Dendritic cell treated with granulocyte-macrophage colony-stimulating factor and Interleukin-4, amounts not matched to agents 40 ng/mL and 50 ng/mL, for 4 days (primary cell): Measurements from ENCODE around the gene MAGEB6B.
"Not testable (repeated sequence)": the region's sequence is repeated elsewhere in the genome, so short reads cannot be mapped to it uniquely, and the experiment has no call there.

ENCODE experiments used
- H3K27ac Mint-ChIP-seq: one replicate; pipeline ENCODE4 v1.8.0; 2022; ENCODE audit warnings: mild to moderate bottlenecking, mixed read lengths
- H3K27me3 Mint-ChIP-seq: one replicate; pipeline ENCODE4 v1.8.0; 2022; ENCODE audit warnings: mild to moderate bottlenecking, mixed read lengths
- H3K36me3 Mint-ChIP-seq: one replicate; pipeline ENCODE4 v1.8.0; 2022; ENCODE audit warnings: low read depth, mixed read lengths
- H3K4me1 Mint-ChIP-seq: one replicate; pipeline ENCODE4 v1.8.0; 2022; ENCODE audit warnings: low read depth, mixed read lengths
- H3K4me3 Mint-ChIP-seq: one replicate; pipeline ENCODE4 v1.8.0; 2022; ENCODE audit warnings: mild to moderate bottlenecking, moderate library complexity, mixed read lengths
- H3K9me3 Mint-ChIP-seq: one replicate; pipeline ENCODE4 v1.8.0; 2022; ENCODE audit warnings: mixed read lengths
- intact Hi-C: fragments of 100-400 bp; cut with micrococcal nuclease; formaldehyde crosslinking; loops from one replicate; pipeline ENCODE4 v1.15.0; 2022

Gene MAGEB6B, protein sequence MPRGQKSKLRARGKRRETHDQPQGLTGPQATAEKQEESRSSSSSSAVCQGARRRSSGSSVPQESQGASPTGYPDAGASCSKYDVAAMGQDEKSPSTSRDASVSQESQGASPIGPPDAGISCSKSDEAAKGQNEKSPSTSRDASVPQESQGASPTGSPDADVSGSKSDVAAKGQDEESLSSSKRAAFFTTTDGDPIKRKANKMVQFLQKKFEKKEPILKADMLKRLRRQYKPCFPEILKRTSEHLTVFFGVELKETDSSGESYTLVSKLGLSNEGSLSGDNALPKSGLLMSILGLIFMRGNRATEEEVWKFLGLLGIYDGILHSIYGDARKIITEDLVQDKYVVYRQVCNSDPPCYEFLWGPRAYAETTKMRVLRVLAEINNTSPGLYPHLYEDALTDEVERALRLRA

DNA sequence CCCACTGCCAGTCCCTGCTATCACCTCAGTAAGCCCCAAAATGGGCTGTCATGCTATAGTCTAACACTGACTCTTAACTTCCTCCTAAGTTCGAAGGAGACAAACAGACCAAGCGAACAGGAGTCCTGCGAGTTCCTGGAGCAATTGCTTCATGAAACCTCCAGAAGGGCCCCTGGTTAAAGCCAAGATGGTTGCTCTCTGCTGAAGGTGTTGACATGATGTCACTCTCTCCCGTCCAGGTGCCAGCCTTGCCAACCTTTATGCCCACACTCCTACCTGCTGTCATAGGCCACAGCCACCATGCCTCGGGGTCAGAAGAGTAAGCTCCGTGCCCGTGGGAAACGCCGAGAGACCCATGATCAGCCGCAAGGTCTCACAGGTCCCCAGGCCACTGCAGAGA is at the start of gene MAGEB6B:
Gene MAGEB6B, plus strand, starts transcription at position 301 of the 400 bp plus-strand sequence. Its CDS starts 0 bp downstream, at position 301.
- H3K9me3 Mint-ChIP-seq = peaks cover 26% of the 10 kb centered on the region
- no peak within 1 kb of the TSS for H3K27ac Mint-ChIP-seq
- intact Hi-C loops = no loop called here
- no peaks in the 10 kb centered on the region for H3K36me3 Mint-ChIP-seq
- no peak within 1 kb of the TSS for H3K4me3 Mint-ChIP-seq
- H3K4me1 Mint-ChIP-seq = no peaks in the 10 kb centered on the region
- no peaks in the 10 kb centered on the region for H3K27me3 Mint-ChIP-seq

GRCh38 chrX:26138274-26138673 is 22.1 kb upstream of the MAGEB6B start, which contains the start of gene MAGEB18:
TSS of gene MAGEB18 (plus strand) at chrX:26138343. CDS start at chrX:26138986, 643 bp downstream.
- intact Hi-C loops = no loop called here
- Mint-ChIP-seq H3K4me3 (no peak within 1 kb of the TSS), H3K9me3 (peaks cover 8% of the 10 kb centered on the region), H3K27me3 (no peaks in the 10 kb centered on the region), H3K36me3 (no peaks in the 10 kb centered on the region), H3K27ac (no peak within 1 kb of the TSS), H3K4me1 (no peaks in the 10 kb centered on the region)

GRCh38 chrX:26146024-26146423 is 14.4 kb upstream of the MAGEB6B start:
- no peak overlapping the region for H3K27ac Mint-ChIP-seq
- H3K4me3 Mint-ChIP-seq = no peak overlapping the region
- H3K9me3 Mint-ChIP-seq = peaks cover 8% of the 10 kb centered on the region
- intact Hi-C loops = no loop called here
- H3K4me1 Mint-ChIP-seq = no peaks in the 10 kb centered on the region
- no peaks in the 10 kb centered on the region for H3K27me3 Mint-ChIP-seq
- H3K36me3 Mint-ChIP-seq = no peaks in the 10 kb centered on the region

DNA sequence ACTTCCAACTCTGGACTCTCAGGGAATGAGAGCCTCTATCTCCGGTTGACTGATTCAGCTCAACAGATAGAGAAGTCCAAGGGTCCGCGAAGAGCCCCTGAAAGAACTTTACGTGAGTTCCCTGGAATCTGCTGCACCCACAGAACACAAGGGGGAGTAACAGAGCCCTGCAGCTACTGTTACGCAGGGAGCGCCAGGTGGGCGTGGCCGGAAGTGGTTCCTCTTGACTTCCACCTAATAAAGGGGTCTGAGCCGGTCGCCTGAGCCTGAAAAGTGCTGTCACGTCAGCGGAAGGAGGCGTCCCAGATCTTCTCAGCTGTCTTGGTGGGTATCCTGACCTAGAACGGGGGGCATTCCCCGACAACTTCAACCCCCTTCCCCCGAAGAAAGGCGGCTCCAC is 31.8 kb downstream of the MAGEB6B start, which contains the start of gene MAGEB6:
Gene MAGEB6, plus strand, starts transcription at position 237 of the 400 bp plus-strand sequence. CDS start 1,407 bp downstream, outside the sequence.
- Mint-ChIP-seq H3K9me3 (peaks cover 16% of the 10 kb centered on the region), H3K36me3 (no peaks in the 10 kb centered on the region), H3K4me1 (no peaks in the 10 kb centered on the region), H3K27ac (no peak within 1 kb of the TSS), H3K27me3 (no peaks in the 10 kb centered on the region), H3K4me3 (no peak within 1 kb of the TSS)
- intact Hi-C loops = no loop called here

GRCh38 chrX:26203561-26203960 is 43.2 kb downstream of the MAGEB6B start:
- H3K27ac Mint-ChIP-seq = no peak overlapping the region
- intact Hi-C loops = no loop called here
- H3K36me3 Mint-ChIP-seq = no peaks in the 10 kb centered on the region
- no peaks in the 10 kb centered on the region for H3K4me1 Mint-ChIP-seq
- no peak overlapping the region for H3K4me3 Mint-ChIP-seq
- no peaks in the 10 kb centered on the region for H3K27me3 Mint-ChIP-seq
- H3K9me3 Mint-ChIP-seq = peaks cover 9% of the 10 kb centered on the region

GRCh38 chrX:26204717-26205116 is 44.3 kb downstream of the MAGEB6B start:
- intact Hi-C loops, H3K27ac Mint-ChIP-seq, H3K4me1 Mint-ChIP-seq, H3K4me3 Mint-ChIP-seq, H3K27me3 Mint-ChIP-seq, H3K36me3 Mint-ChIP-seq, H3K9me3 Mint-ChIP-seq: not testable (repeated sequence)

DNA sequence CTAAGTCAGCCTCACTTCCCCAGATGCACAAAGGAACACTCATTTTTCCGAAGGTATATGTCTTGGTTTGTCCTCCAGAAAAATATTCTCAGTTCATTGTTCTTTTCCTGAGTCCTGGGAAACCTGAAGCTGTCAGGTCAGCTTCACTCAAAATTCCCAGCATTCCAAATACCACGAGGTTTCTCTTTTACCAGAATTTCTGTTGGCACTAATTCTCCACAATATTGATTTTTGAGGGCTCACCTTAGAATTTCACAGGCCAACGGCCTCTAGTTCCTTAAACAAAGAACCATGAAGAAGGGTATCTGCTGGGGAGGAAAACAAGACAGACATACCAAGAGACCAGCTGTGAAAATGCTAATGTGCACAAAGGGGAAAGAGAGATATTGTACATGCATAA is 47.6 kb downstream of the MAGEB6B start:
- peaks cover 9% of the 10 kb centered on the region for H3K9me3 Mint-ChIP-seq
- intact Hi-C loops = no loop called here
- H3K4me1 Mint-ChIP-seq = no peaks in the 10 kb centered on the region
- H3K27ac Mint-ChIP-seq = no peak overlapping the region
- no peaks in the 10 kb centered on the region for H3K36me3 Mint-ChIP-seq
- H3K27me3 Mint-ChIP-seq = no peaks in the 10 kb centered on the region
- no peak overlapping the region for H3K4me3 Mint-ChIP-seq
